GM18520 (cell line): ENCODE measurements around the gene CDK14.
A peak's percentile ranks its signal among the peaks of the same experiment; 100 is the strongest.
"Not testable (repeated sequence)": the region's sequence is repeated elsewhere in the genome, so short reads cannot be mapped to it uniquely, and the experiment has no call there.

ENCODE experiments used
- ATAC-seq: cut with Tn5 transposase; IDR thresholded peaks from one replicate; pipeline ENCODE4 v1.9.1; 2021; ENCODE audit not compliant: unreplicated experiment

The CDK14 gene

GRCh38 chr7:90713628-90714027, 117.5 kb downstream of the CDK14 start:
- no peak for ATAC-seq

- no peak for ATAC-seq
These were observed 118.9 kb downstream of the CDK14 start for GRCh38 chr7:90715067-90715466.

- ATAC-seq: no peak
These were observed 121.4 kb downstream of the CDK14 start for GRCh38 chr7:90717296-90718060.

- ATAC-seq: no peak
These were observed 123.0 kb downstream of the CDK14 start for GRCh38 chr7:90719155-90719554.

- ATAC-seq: peak; percentile 27
These were observed 125.1 kb downstream of the CDK14 start for GRCh38 chr7:90720984-90721760.

GRCh38 chr7:90721869-90722431, 125.8 kb downstream of the CDK14 start:
- no peak for ATAC-seq

GRCh38 chr7:90723233-90723632, 127.1 kb downstream of the CDK14 start:
- no peak for ATAC-seq

- no peak for ATAC-seq
These were observed 127.7 kb downstream of the CDK14 start for GRCh38 chr7:90723866-90724265.

- ATAC-seq: peak; percentile 51
These were observed 130.0 kb downstream of the CDK14 start for GRCh38 chr7:90726120-90726519.

- no peak for ATAC-seq
These were observed 130.5 kb downstream of the CDK14 start for GRCh38 chr7:90726623-90727022.

- ATAC-seq: no peak
These were observed 131.3 kb downstream of the CDK14 start for GRCh38 chr7:90727412-90727811.

GRCh38 chr7:90728568-90728967, 132.4 kb downstream of the CDK14 start:
- ATAC-seq: peak; percentile 65

- not testable (repeated sequence) for ATAC-seq
These were observed 139.6 kb downstream of the CDK14 start for GRCh38 chr7:90735611-90736280.

- no peak for ATAC-seq
These were observed 140.2 kb downstream of the CDK14 start for GRCh38 chr7:90736316-90736715.

- peak; percentile 88 for ATAC-seq
These were observed 141.1 kb downstream of the CDK14 start for GRCh38 chr7:90736968-90737939.

- ATAC-seq: no peak
These were observed 142.1 kb downstream of the CDK14 start for GRCh38 chr7:90738249-90738648.

GRCh38 chr7:90739716-90740115, 143.6 kb downstream of the CDK14 start:
- ATAC-seq: no peak

GRCh38 chr7:90740386-90740785, 144.3 kb downstream of the CDK14 start:
- ATAC-seq: no peak

- no peak for ATAC-seq
These were observed 147.5 kb downstream of the CDK14 start for GRCh38 chr7:90743626-90744025.

- no peak for ATAC-seq
These were observed 151.4 kb downstream of the CDK14 start for GRCh38 chr7:90747516-90747915.
